ENCODE results near the gene AKR1C8.

DNA sequence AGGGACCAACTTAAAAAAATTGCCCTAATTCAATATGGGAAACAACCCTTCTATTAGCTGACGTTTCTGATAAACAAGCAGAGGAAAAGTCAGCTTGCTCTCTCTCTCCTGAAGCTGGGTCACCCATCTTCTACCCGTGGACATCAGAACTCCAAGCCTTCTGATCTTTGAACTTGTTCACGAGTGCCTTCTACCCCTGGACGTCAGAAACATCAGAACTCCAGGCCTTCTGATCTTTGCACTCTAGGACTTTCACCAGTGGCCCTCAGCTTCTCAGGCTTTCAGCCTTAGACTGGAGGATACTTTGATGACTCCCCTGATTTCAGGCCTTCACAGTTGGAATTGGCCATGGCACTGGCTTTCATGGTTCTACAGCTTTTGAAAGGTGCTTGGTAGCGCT, 41.8 kb downstream of the AKR1C8 start:
- TF ChIP-seq, protein P1, sequence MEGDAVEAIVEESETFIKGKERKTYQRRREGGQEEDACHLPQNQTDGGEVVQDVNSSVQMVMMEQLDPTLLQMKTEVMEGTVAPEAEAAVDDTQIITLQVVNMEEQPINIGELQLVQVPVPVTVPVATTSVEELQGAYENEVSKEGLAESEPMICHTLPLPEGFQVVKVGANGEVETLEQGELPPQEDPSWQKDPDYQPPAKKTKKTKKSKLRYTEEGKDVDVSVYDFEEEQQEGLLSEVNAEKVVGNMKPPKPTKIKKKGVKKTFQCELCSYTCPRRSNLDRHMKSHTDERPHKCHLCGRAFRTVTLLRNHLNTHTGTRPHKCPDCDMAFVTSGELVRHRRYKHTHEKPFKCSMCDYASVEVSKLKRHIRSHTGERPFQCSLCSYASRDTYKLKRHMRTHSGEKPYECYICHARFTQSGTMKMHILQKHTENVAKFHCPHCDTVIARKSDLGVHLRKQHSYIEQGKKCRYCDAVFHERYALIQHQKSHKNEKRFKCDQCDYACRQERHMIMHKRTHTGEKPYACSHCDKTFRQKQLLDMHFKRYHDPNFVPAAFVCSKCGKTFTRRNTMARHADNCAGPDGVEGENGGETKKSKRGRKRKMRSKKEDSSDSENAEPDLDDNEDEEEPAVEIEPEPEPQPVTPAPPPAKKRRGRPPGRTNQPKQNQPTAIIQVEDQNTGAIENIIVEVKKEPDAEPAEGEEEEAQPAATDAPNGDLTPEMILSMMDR (IDR thresholded peaks at IDR 0.05), result no peak
- TF ChIP-seq EZH2 (IDR thresholded peaks at IDR 0.05; ENCODE audit: borderline replicate concordance, insufficient read depth, low read depth, low read length, poor library complexity, severe bottlenecking), result no peak

Data from B cell (primary cell).